HCEC 1CT (cell line): ENCODE measurements around the gene UBE2O.
A peak's percentile ranks its signal among the peaks of the same experiment; 100 is the strongest.

ENCODE experiments used
- DNase-seq: peaks from one replicate; pipeline ENCODE4 v3.0.0-alpha.2; 2017

UBE2O gene

DNA sequence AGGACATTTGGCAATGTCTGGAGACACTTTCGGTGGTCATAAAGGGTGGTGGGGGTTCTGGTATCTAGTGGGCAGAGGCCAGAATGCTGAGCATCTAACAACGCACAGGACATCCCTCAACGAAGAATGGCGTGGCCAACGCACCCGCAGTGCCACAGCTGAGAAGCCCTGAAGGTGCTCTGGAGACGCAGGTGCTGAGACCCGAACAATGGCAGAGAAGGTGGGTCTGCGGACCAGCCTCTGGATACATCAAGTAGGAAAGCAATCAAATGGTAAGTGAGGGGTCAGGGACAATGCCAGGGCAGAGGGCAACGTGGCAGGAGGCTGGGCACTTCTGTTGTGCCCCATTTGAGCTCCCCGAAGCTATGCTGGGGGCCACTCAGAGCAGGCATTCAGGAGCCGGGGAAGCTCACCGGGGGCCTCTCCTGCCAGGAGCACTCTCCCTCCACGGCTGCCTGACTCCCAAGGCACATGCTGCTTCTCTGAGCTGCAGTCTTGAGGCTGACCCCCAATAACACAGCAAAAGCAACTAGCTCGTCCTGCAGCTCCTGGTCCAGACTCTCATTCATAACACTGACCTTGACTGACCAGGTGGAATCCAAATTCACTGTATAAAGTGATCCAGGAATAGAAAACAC lies 42.5 kb downstream of the UBE2O start:
- DNase-seq: no peak

- peak; percentile 37 for DNase-seq
Observed at GRCh38 chr17:76408037-76408849, 44.7 kb downstream of the UBE2O start.

GRCh38 chr17:76407509-76407908 lies 45.4 kb downstream of the UBE2O start:
- no peak for DNase-seq

DNA sequence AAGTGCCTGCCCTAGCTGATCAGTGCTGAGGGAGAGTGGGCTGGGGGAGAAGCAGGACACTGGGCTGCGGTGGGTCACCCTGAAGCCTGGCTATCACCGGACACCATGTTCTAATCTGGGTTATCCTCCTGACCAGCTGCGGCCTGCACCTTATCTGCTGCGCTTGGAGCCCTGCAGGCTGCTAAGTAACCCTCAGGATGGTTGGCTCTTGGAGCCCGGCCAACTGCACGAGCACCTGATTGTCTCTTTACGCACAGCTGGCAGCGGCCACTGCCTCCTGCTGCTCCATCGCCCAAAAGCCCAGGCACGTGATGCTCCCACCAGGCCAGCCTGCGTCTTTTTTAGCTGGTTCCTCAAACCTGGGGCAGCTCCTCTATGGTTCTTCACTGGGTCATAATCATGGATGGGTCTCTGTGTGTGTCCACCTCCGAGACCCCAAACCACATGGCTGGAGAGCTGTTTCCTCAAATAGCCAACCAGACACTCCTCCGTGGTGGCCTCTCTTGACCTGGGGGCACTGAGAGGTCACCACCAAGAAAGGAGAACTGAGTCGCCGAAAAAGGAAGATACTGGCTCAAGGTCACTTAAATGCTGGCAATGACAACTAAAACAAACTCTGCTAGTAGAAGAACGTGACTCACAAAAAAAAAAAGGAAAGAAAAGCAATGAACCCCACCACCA lies 46.8 kb downstream of the UBE2O start:
- DNase-seq: no peak

DNA sequence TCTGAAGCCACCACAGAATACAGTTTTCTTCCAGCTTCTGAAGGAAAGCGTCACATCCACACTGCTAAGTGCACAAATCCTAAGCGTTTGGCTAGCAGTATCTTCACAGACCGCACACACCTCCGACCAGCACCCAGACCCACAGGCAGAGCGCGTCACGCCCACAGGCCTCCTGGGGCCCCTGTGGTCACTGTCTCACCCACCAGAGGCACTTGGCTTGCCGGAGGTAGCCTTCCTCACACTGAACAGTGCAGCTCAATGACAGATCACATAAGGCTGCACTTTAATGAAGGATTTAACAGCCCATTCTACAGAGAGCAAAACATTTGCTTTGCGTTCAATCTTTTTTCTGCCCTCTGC lies 47.4 kb downstream of the UBE2O start:
- no peak for DNase-seq

GRCh38 chr17:76404976-76405563 lies 47.9 kb downstream of the UBE2O start:
- DNase-seq: no peak

DNA sequence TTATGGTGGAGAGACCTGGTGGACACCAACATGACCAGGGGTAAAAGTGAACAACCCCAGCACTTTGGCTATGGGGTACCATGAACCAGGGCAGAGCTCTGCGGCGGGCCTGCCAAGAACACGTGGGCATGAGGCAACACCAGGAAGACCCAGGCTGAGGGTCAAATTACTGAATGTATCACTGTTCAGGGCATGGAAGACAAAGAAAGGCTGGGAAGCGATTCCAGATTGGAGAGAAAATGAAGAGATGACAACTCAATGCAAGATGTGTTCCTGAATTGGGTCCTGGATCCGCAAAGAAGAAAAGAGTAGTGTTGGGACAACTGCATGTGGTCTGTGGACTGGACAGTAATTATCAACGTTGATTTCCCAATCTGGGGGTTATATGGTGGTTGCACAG lies 48.7 kb downstream of the UBE2O start:
- DNase-seq: no peak

- DNase-seq: no peak
Observed at GRCh38 chr17:76402711-76403110, 50.2 kb downstream of the UBE2O start.

GRCh38 chr17:76399175-76400172 lies 53.5 kb downstream of the UBE2O start:
- no peak for DNase-seq

DNA sequence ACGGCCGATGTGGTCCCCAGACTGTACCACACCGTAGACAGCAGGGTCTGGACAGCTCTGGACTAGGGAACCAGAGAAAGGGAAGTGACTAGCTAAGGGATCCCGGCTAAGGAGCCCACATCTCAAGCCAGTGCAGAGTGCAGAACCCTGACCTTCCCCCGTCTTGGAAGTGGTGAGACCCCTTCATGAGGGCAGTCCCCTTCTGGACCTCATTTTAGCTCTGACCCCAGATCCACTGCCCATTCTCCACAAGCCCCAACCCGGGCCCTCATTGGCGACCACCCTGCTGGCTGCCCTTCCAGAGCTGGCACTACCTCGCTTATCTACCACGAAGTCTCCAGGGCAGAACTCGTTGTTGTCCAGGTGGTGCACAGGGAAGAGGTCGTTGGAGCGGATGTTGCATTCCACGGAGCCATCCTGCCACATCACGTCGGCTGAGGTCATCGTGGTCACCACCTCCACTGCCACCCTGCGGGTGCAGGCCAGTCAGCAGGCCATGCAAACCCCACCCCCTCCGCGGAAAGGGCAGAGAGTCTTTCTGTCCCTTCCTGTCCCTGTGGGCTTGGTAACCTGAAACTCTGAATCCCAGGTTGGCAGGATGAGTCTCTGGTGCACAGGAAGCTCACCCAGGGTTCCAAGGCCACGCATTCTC lies 54.3 kb downstream of the UBE2O start:
- DNase-seq: no peak

GRCh38 chr17:76397687-76398522 lies 55.0 kb downstream of the UBE2O start:
- DNase-seq: peak; percentile 74

DNA sequence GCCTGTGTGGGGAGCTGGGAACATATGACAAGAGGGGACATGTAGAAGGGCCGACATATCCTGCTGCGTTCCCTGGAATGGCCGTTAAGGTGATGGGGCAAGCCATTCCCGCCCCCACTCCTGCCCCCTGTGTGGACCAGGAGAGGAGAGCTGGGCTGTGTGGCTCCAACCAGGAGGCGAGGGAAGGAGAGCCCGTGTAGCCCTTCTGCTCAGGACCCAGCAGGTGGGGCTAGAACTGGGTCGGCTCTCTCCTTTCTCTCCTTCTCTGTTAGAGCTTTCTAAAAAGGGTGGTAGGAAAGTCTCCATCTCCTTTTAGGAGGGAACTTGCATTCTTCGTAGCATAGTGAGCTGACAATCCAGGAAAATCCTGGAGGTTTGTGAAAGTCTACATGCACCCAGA lies 55.8 kb downstream of the UBE2O start:
- DNase-seq: no peak

DNA sequence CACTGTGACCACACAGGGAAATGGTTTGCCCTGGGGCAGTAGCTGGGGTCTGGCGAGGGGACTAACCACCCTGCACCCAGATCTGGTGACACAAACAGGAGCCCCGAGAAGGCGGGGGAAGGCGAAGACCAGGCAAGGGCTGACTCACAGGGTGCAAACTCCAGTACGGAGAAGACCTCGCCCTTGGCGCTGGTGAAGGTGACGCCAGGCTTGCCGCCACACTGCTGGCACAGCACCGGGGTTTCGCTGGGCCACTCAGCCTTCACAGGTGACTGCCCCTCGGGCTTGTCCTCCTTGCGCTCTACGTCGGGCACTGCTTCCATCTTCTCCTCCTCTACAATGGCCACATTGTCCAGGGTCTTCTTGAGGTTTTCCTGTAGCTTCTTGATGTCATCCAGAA lies 57.0 kb downstream of the UBE2O start:
- DNase-seq: no peak

DNA sequence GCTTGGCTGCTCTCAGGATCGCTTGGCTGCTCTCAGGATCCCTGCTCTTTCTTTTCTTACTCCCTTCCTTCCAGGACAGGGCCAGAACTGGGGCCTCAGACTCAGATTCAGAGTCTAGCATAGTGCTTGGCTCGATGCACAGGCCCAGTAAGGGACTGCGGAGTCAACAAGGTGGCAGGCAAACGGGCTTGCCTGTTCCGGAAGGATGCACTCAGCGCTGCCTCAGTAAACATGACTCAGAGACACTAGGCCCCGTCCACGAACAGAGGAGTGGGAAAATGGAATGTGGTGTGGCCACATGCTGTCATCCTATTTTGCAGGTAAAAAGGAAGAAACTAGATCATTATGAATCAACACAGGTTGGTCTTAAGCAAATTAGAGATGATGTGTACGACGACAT lies 58.8 kb downstream of the UBE2O start:
- no peak for DNase-seq

DNA sequence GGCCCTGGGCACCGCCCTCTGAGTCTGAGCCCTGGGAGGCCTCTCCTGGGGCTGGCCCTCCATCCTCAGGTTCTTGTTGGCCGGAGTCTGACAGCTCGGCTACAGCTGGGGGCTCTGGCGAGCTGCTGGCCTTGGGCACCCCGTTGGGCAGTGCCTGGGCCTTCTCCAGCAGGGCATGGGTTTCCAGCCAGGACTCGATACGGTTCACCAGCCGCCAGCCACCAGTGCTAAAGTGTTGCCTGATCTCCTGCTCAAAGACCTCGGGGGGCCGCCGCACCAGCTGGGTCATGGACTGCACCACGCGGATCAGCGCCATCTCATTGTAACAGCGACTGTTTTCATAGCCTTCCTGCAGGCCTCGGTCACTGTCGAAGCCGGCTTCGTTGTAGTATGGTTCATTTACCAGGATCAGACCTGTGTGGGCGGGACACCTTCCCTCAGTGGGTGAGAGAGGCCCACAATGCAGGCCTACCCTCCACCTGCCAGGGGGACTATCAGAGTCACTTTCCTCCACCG lies 61.7 kb downstream of the UBE2O start:
- no peak for DNase-seq

DNA sequence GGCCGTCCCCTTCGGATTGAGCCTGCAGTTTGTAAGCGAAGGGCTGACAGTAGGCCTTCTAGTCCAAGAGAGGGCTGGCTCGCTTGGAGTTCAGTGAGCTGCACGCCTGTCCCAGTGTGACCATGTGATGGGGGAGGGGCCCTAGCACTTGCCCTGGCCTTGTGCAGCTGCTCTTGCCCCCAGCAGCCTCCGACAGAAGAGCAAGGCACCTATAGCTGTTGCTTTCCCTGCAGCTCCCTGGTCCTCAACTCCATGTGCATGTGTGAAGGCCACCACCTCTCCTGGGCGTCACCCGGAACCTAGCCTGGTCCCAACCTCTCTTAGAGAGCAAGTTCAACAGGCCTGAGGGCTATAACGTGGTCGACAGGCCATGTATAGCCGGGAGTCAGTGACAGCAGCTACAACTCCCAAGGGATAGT lies 62.9 kb downstream of the UBE2O start:
- no peak for DNase-seq

GRCh38 chr17:76388966-76389888 lies 63.7 kb downstream of the UBE2O start:
- no peak for DNase-seq

- no peak for DNase-seq
Observed at GRCh38 chr17:76386966-76387765, 65.8 kb downstream of the UBE2O start.
